Left lung (tissue), 10 donors: ENCODE data around the gene ERO1B. TPM values are rescaled to one million over a fixed set of nuclear protein-coding genes. Genes with fewer than 3 reads are reported as not detected.

Experiments used
- ATAC-seq: fragments of 200-7000 bp; cut with Tn5 transposase; one replicate; pipeline ENCODE4 v1.9.1; 2020; ENCODE audit warnings: moderate library complexity
- DNase-seq, 4 donors: peaks; one replicate each; pipeline ENCODE4 v3.0.0-alpha.2; 2013 to 2020
- H3K27ac ChIP-seq, 2 donors: fragments of 200-600 bp; sonication (generic) in 1 of 2; one replicate each; pipeline versions ENCODE4 v1.5.0 to v1.8.0; 2020 to 2021
- H3K27me3 ChIP-seq, 2 donors: fragments of 200-600 bp; sonication (generic) in 1 of 2; one replicate each; pipeline versions ENCODE4 v1.5.0 to v1.8.0; 2020 to 2021
- H3K36me3 ChIP-seq, 2 donors: fragments of 200-600 bp; sonication (generic) in 1 of 2; one replicate each; pipeline versions ENCODE4 v1.5.0 to v1.8.0; 2020 to 2021
- H3K4me1 ChIP-seq, 2 donors: fragments of 200-600 bp; one replicate each; pipeline ENCODE4 v1.8.0; 2021
- H3K4me3 ChIP-seq, 2 donors: fragments of 200-600 bp; sonication (generic) in 1 of 2; one replicate each; pipeline versions ENCODE4 v1.5.0 to v1.8.0; 2020 to 2021; ENCODE audit warnings: mild to moderate bottlenecking in 1 of 2
- H3K9me3 ChIP-seq, 2 donors: fragments of 200-600 bp; sonication (generic) in 1 of 2; one replicate each; pipeline versions ENCODE4 v1.5.0 to v1.8.0; 2020 to 2021
- CTCF ChIP-seq, 2 donors: fragments of 200-600 bp; sonication (generic) in 1 of 2; IDR thresholded peaks; one replicate each; pipeline versions ENCODE4 v1.5.0 to v1.8.0; 2021; ENCODE audit warnings: antibody characterized with exemption in 2 of 2
- intact Hi-C, 2 donors: fragments of 100-400 bp; cut with DNase I; formaldehyde crosslinking; loops; one replicate each; pipeline versions ENCODE4 v1.11.2 to v1.14.2; 2022
- polyA plus RNA-seq, 6 donors: library from polyadenylated mRNA; unstranded; fragments of 120-200 nt; gene quantifications; one replicate each; pipeline ENCODE4 v1.2.1, GENCODE V29; 2013; ENCODE audit not compliant: insufficient read length in 6 of 6
- total RNA-seq, 2 donors: library from RNA; stranded (reverse); fragmentation: NEBNext Ultra II Directional; extraction: Animal tissue kit (Norgen Biotek cat#: 25700); gene quantifications; one replicate each; pipeline ENCODE4 v1.2.1, GENCODE V29; 2021
- donor health status: DM: no; HTN: yes; CAD: no.
- donor health status: DM: no; HTN: no; CAD: no.

ERO1B gene
- total and polyA plus RNA-seq, 8 donors, result 5.8 to 11.1 (median 9.5) TPM

- intact Hi-C loops, result no loop called here
- no peak for ATAC-seq
- Histone ChIP-seq H3K4me3 (no peak overlapping the region), H3K4me1 (no peaks in the 10 kb centered on the region), H3K9me3 (no peaks in the 10 kb centered on the region), H3K27ac (no peak overlapping the region), H3K36me3 (peaks cover 0 to 14% of the 10 kb centered on the region in 2 donors), H3K27me3 (no peaks in the 10 kb centered on the region)
- no peak for TF ChIP-seq CTCF (IDR thresholded peaks at IDR 0.05)
- no peak for DNase-seq
These were observed 59.1 kb downstream of the ERO1B start for GRCh38 chr1:236222632-236223031.

- H3K27ac ChIP-seq, result no peak overlapping the region
- no peak overlapping the region for H3K4me3 ChIP-seq
- H3K36me3 ChIP-seq, result peaks cover 0 to 9% of the 10 kb centered on the region in 2 donors
- no peaks in the 10 kb centered on the region for H3K9me3 ChIP-seq
- no peak for TF ChIP-seq CTCF (IDR thresholded peaks at IDR 0.05)
- DNase-seq, result no peak
- no peak for ATAC-seq
- no peaks in the 10 kb centered on the region for H3K4me1 ChIP-seq
- intact Hi-C loops, result no loop called here
- no peaks in the 10 kb centered on the region for H3K27me3 ChIP-seq
These were observed 61.3 kb downstream of the ERO1B start for GRCh38 chr1:236220473-236220872.

GRCh38 chr1:236214761-236215160, 67.0 kb downstream of the ERO1B start:
- Histone ChIP-seq H3K27me3 (no peaks in the 10 kb centered on the region), H3K27ac (no peak overlapping the region), H3K9me3 (no peaks in the 10 kb centered on the region), H3K4me3 (no peak overlapping the region), H3K4me1 (no peaks in the 10 kb centered on the region), H3K36me3 (peaks cover 0 to 6% of the 10 kb centered on the region in 2 donors)
- no peak for TF ChIP-seq CTCF (IDR thresholded peaks at IDR 0.05)
- DNase-seq (no peak), ATAC-seq (no peak)
- intact Hi-C loops, result no loop called here

- H3K4me1 ChIP-seq, result no peaks in the 10 kb centered on the region
- H3K9me3 ChIP-seq, result no peaks in the 10 kb centered on the region
- H3K27ac ChIP-seq, result no peak overlapping the region
- H3K27me3 ChIP-seq, result no peaks in the 10 kb centered on the region
- no peak for TF ChIP-seq CTCF (IDR thresholded peaks at IDR 0.05)
- intact Hi-C loops, result no loop called here
- peaks cover 0 to 3% of the 10 kb centered on the region in 2 donors for H3K36me3 ChIP-seq
- no peak for DNase-seq
- no peak overlapping the region for H3K4me3 ChIP-seq
- ATAC-seq, result no peak
These were observed 68.2 kb downstream of the ERO1B start for GRCh38 chr1:236213534-236213933.

- no peak for TF ChIP-seq CTCF (IDR thresholded peaks at IDR 0.05)
- Histone ChIP-seq H3K4me3 (no peak overlapping the region), H3K36me3 (peaks cover 0 to 10% of the 10 kb centered on the region in 2 donors), H3K9me3 (no peaks in the 10 kb centered on the region), H3K4me1 (peaks cover 0 to 4% of the 10 kb centered on the region in 2 donors), H3K27me3 (no peaks in the 10 kb centered on the region), H3K27ac (no peak overlapping the region)
- intact Hi-C loops, result no loop called here
- no peak for DNase-seq
- ATAC-seq, result no peak
These were observed 69.9 kb downstream of the ERO1B start for GRCh38 chr1:236211815-236212214.
